HFFc6 (cell line): ENCODE measurements around the gene TCHHL1. TPM values are rescaled to one million over a fixed set of nuclear protein-coding genes. Genes with fewer than 3 reads are reported as not detected.

Experiments
- DNase-seq: peaks from one replicate; pipeline ENCODE4 v3.0.0-alpha.2; 2018
- H3K27ac Mint-ChIP-seq: 2 replicates; pipeline ENCODE4 v1.8.0; 2020; ENCODE audit warnings: mild to moderate bottlenecking, mixed read lengths
- H3K27me3 Mint-ChIP-seq: 2 replicates; pipeline ENCODE4 v1.8.0; 2021; ENCODE audit warnings: mild to moderate bottlenecking, moderate library complexity, mixed read lengths; ENCODE audit not compliant: insufficient read depth
- H3K36me3 Mint-ChIP-seq: 2 replicates; pipeline ENCODE4 v1.8.0; 2021; ENCODE audit warnings: low read depth, mixed read lengths
- H3K4me1 Mint-ChIP-seq: 2 replicates; pipeline ENCODE4 v1.8.0; 2020; ENCODE audit warnings: low read depth, mixed read lengths
- H3K4me3 Mint-ChIP-seq: 2 replicates; pipeline ENCODE4 v1.8.0; 2020; ENCODE audit warnings: mild to moderate bottlenecking, moderate library complexity, mixed read lengths
- H3K9me3 Mint-ChIP-seq: 2 replicates; pipeline ENCODE4 v1.8.0; 2020; ENCODE audit warnings: mild to moderate bottlenecking, mixed read lengths
- CTCF ChIP-seq: fragments of 200-600 bp; sonication (generic); IDR thresholded peaks from 2 replicates; pipeline ENCODE4 v1.5.0; 2021; ENCODE audit warnings: antibody characterized with exemption, mild to moderate bottlenecking
- total RNA-seq, 6 experiments: library from RNA; stranded (reverse); fragmentation: NEBNext Ultra II Directional; extraction: Animal tissue kit (Norgen Biotek cat#: 25700); gene quantifications; 2 replicates in 1 of 6; 3 replicates in 5 of 6; pipeline ENCODE4 v1.2.3, GENCODE V29; 2021

Gene TCHHL1
- total RNA-seq, 6 experiments from 2014 or later, result not detected

DNA sequence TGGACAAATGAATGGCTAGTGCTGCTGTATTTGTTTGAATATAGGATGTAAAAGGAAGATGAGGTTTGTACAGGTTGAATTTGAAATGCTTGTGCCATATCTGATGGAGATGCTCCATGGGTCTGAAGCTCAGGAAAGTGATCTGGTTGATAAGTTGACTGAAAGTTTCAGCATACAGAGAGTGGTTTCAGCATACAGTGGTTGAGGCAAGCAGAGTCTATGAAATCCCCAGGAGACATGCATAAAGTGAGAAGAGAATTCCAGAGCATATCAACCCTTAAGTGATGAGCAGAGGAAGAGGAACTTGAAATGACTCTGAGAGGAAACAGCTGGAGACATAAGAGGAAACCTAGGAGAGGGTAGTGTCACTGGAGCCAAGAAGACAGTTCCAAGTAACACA, 21.7 kb downstream of the TCHHL1 start:
- Mint-ChIP-seq H3K9me3 (no peaks in the 10 kb centered on the region), H3K27ac (no peak overlapping the region), H3K36me3 (no peaks in the 10 kb centered on the region), H3K4me1 (no peaks in the 10 kb centered on the region), H3K27me3 (peaks cover 1% of the 10 kb centered on the region; the same call in 1 of the 2 replicates), H3K4me3 (no peak overlapping the region)
- DNase-seq, result no peak
- no peak for TF ChIP-seq CTCF

GRCh38 chr1:152061952-152062351, 26.9 kb downstream of the TCHHL1 start:
- H3K4me1 Mint-ChIP-seq, result no peaks in the 10 kb centered on the region
- no peaks in the 10 kb centered on the region for H3K36me3 Mint-ChIP-seq
- no peak overlapping the region for H3K4me3 Mint-ChIP-seq
- peaks cover 5% of the 10 kb centered on the region for H3K27me3 Mint-ChIP-seq
- TF ChIP-seq CTCF, result no peak
- H3K27ac Mint-ChIP-seq, result no peak overlapping the region
- no peak for DNase-seq
- no peaks in the 10 kb centered on the region for H3K9me3 Mint-ChIP-seq

- H3K4me3 Mint-ChIP-seq, result no peak overlapping the region
- H3K27me3 Mint-ChIP-seq, result peaks cover 30% of the 10 kb centered on the region
Measured at GRCh38 chr1:152053375-152053774, 35.5 kb downstream of the TCHHL1 start.

DNA sequence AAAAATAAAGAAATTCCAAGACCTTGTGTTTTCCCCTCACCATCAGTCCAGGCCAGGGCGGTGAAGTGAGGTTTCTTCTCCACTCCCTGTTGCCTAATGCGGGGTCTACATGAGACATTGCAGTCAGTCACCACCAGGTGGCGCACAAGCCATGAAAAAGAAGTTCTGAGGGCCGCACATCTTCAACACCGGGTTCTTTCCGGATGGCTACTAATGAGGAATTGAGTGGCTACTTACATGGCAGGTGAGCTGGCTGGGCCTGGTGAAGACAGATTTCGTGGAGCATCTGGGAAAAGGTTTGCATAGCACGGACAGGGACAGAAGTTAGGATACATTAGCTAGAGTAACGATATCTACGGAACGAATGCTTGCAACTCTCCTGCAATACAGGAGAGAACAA, 36.3 kb downstream of the TCHHL1 start:
- Mint-ChIP-seq H3K36me3 (no peaks in the 10 kb centered on the region), H3K9me3 (no peaks in the 10 kb centered on the region), H3K27ac (no peak overlapping the region), H3K4me1 (peaks cover 37% of the 10 kb centered on the region), H3K27me3 (peaks cover 26% of the 10 kb centered on the region), H3K4me3 (no peak overlapping the region)
- TF ChIP-seq CTCF, result peak; percentile 98
- DNase-seq, result peak; percentile 60

More at GRCh38 chr1:152053375-152053774, 35.5 kb downstream of the TCHHL1 start:
- peaks cover 29% of the 10 kb centered on the region for H3K4me1 Mint-ChIP-seq
- no peaks in the 10 kb centered on the region for H3K9me3 Mint-ChIP-seq
- no peaks in the 10 kb centered on the region for H3K36me3 Mint-ChIP-seq
- TF ChIP-seq CTCF, result no peak
- no peak for DNase-seq
- no peak overlapping the region for H3K27ac Mint-ChIP-seq

- Mint-ChIP-seq H3K27ac (no peak overlapping the region), H3K9me3 (no peaks in the 10 kb centered on the region), H3K36me3 (no peaks in the 10 kb centered on the region), H3K4me3 (no peak overlapping the region), H3K27me3 (peaks cover 26% of the 10 kb centered on the region), H3K4me1 (peaks cover 44% of the 10 kb centered on the region)
- TF ChIP-seq CTCF, result no peak
- peak; percentile 28 for DNase-seq
Measured at GRCh38 chr1:152050886-152051675, 37.8 kb downstream of the TCHHL1 start.
